Omental fat pad (tissue), 4 donors: ENCODE data around the gene SGPP1. TPM values are rescaled to one million over a fixed set of nuclear protein-coding genes. Genes with fewer than 3 reads are reported as not detected.
"Not testable (repeated sequence)": the region's sequence is repeated elsewhere in the genome, so short reads cannot be mapped to it uniquely, and the experiment has no call there.

Experiments used
- ATAC-seq: fragments of 150-250 bp; one replicate; pipeline ENCODE4 v1.9.1; 2016; ENCODE audit warnings: mild to moderate bottlenecking, moderate library complexity; ENCODE audit not compliant: low FRiP score
- DNase-seq: peaks from one replicate; pipeline ENCODE4 v3.0.0-alpha.2; 2019; ENCODE audit warnings: low spot score
- total RNA-seq, 4 donors: library from RNA; depleted of rRNA; stranded (reverse); fragments of >200 nt; gene quantifications; one replicate each; pipeline ENCODE4 v1.1.0, GENCODE V29; 2016
- TF ChIP-seq, protein P1 (sequence below), 3 donors: fragments of 450-650 bp; IDR thresholded peaks; one replicate each; pipeline ENCODE4 v1.5.1; 2016 to 2017; ENCODE audit warnings: antibody characterized with exemption in 3 of 3, mild to moderate bottlenecking in 3 of 3, moderate library complexity in 2 of 3

Gene SGPP1
- total RNA-seq, 4 donors from 2014 or later = 18.9 to 23.5 (median 21.1) TPM

DNA sequence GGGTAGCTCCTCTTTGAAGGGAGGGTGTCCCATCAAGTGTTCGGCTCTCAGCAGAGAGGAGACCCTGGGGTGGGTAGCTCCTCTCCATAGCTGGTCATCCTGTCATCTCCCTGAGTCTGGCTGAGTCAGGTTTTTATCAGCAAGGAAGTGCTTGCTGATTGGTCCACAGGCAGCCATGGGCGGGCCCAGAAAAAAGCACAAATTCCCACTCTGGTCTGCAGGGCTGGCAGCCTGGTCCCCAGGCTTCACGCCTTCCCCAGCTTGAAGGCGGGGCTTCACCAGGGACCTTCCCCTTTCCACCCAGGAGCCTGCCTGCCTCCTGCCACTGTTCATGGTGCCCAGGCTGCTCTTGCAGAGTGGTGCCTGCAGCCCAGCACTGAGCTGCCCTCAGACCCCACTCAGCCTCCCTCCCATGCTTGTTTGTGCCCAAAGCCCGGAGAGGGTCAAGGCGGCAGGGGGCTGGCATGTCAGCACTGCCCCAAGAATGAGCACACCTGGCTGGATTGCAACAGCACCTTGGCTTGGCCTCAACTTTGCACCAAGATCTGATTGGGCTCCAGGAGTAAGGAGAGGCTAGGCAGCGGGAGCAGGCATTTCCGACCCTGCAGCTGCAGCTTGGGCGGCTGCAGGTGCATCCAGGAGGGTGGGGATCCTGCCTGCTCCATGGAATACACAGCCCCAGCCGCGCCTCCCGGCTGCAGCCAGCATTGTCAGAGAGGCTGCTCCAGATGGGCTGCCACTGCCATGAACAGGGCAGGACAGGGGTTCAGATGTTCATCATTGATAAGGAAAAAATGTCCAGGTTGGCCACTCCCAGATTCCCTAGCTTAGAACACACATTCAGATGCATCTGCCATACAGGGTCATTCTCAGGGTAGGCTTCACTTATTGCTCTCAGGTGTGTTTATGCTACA is 64.2 kb downstream of the SGPP1 start:
- no peak for DNase-seq
- no peak for ATAC-seq
- TF ChIP-seq, protein P1, sequence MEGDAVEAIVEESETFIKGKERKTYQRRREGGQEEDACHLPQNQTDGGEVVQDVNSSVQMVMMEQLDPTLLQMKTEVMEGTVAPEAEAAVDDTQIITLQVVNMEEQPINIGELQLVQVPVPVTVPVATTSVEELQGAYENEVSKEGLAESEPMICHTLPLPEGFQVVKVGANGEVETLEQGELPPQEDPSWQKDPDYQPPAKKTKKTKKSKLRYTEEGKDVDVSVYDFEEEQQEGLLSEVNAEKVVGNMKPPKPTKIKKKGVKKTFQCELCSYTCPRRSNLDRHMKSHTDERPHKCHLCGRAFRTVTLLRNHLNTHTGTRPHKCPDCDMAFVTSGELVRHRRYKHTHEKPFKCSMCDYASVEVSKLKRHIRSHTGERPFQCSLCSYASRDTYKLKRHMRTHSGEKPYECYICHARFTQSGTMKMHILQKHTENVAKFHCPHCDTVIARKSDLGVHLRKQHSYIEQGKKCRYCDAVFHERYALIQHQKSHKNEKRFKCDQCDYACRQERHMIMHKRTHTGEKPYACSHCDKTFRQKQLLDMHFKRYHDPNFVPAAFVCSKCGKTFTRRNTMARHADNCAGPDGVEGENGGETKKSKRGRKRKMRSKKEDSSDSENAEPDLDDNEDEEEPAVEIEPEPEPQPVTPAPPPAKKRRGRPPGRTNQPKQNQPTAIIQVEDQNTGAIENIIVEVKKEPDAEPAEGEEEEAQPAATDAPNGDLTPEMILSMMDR (IDR thresholded peaks at IDR 0.05) = no peak

DNA sequence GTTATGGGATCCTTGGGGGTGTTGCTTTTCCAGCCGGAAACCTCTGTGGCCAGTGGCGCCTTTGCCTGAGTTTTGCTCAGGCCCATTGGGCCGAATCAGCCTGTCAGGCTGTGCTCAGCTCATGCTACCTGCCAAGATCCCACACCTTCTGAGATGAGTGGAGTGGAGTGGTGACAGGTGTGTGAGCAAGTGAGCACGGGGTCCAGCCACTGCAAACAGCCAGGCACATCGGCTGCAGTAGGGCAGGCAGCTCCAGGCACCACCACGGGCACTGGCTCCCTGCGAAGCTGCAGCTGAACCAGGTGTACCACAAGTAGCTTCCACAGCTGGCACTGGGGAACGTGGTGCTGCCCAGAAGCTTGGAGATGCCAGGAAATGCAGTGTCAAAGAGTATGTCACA is 65.1 kb downstream of the SGPP1 start:
- ATAC-seq = no peak
- TF ChIP-seq, protein P1 (IDR thresholded peaks at IDR 0.05) = no peak

DNA sequence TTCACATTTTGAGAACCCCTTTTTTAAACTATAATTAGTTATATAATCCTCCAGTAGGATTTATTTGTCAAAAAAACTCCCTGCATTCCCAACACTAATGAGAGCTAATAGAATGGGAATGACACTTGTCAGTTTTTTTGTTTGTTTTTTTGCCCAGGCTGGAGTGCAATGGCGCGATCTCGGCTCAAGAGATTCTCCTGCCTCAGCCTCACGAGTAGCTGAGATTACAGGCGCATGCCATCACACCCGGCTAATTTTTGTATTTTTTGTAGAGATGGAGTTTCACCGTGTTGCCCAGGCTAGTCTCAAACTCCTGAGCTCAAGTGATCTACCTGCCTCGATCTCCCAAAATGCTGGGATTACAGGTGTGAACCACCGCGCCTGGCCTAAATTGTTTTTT is 66.0 kb downstream of the SGPP1 start:
- not testable (repeated sequence) for DNase-seq, ATAC-seq

More for the DNA sequence above, 65.1 kb downstream of the SGPP1 start:
- DNase-seq = no peak

DNA sequence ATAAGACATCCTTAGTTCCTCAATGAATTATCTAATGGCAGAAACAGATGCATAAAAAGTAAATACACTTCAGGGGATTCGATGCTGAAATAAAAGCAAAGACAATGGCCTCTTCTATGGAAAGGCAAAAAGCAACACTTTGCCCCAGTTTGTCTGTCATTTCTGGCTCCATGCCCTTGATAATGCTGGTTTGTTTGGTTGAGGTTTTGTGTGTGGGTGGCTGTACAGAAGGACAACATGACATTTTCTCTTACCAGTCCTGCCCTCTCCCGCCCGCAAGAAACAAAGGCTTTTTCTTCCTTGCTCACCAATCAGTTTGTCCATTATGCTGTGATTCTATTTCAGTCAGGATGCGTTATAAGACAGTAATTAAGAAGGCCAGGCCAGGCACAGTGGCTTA is 68.1 kb downstream of the SGPP1 start:
- ATAC-seq = no peak
- TF ChIP-seq, protein P1 (IDR thresholded peaks at IDR 0.05) = no peak
- DNase-seq = no peak

DNA sequence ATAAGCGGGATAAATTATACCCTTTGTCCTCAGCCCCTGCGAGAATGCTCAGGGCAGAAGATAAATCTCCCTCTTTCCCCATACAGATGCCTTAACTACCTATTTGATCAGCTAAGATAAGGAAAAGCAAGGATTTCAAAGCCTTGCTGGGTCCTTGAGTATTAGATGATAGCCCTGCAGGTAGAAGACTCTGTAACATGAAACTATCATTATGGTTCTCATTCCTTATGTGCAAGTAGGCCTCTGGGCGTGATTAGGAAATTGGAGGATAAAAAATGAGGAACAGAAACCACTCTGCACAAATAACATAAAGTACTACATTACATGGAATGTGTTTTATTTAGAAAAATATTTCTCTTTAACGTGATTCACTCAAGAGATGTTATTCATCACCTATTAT is 71.7 kb downstream of the SGPP1 start:
- ATAC-seq (no peak), DNase-seq (no peak)
- TF ChIP-seq, protein P1 (IDR thresholded peaks at IDR 0.05) = no peak

DNA sequence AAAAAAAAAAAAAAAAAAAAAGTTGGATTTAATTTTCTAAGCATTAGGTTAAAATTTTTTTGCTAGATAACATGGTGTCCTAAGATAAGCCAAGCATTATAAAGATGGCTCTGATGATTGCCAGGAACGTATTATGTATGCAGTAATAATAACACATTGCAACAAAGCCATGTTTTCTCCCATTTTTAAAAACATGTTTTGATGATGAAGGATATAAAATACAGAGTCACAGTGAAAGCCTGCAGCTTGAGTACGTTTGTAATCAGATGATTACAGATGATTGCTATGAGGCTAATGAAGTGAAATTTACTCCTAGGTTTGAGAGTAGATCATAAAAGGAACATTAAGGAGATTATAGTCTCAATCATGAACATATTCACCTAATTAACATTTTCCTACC is 72.9 kb downstream of the SGPP1 start:
- ATAC-seq = no peak
- TF ChIP-seq, protein P1 (IDR thresholded peaks at IDR 0.05) = no peak
- no peak for DNase-seq

DNA sequence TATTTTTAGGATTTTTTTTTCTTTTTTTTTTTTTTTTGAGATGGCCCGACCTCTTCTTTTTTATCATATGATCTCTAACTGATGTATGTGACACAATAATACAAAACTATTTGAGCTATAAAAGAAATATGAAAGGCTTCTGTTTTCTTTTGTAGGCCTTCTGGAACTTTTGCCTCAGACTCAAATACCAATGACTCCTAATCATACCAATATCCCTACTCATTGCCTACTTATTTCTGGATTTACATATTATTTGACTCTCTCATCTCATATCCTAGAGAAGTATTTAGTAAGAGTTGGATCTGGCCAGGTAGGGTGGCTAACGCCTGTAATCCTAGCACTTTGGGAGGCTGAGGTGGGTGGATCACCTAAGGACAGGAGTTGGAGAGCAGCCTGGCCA is 73.5 kb downstream of the SGPP1 start:
- ATAC-seq = no peak
- TF ChIP-seq, protein P1 (IDR thresholded peaks at IDR 0.05) = no peak
- DNase-seq = no peak
